DMS114 treated with DMSO at 0.1 percent for 48 hours (cell line): ENCODE data around the gene LRRC27.

Experiments used
- DNase-seq: peaks from one replicate; lab custom pipeline; 2025; ENCODE audit not compliant: unreplicated experiment; lab: John Stamatoyannopoulos, UW

Gene LRRC27

DNA sequence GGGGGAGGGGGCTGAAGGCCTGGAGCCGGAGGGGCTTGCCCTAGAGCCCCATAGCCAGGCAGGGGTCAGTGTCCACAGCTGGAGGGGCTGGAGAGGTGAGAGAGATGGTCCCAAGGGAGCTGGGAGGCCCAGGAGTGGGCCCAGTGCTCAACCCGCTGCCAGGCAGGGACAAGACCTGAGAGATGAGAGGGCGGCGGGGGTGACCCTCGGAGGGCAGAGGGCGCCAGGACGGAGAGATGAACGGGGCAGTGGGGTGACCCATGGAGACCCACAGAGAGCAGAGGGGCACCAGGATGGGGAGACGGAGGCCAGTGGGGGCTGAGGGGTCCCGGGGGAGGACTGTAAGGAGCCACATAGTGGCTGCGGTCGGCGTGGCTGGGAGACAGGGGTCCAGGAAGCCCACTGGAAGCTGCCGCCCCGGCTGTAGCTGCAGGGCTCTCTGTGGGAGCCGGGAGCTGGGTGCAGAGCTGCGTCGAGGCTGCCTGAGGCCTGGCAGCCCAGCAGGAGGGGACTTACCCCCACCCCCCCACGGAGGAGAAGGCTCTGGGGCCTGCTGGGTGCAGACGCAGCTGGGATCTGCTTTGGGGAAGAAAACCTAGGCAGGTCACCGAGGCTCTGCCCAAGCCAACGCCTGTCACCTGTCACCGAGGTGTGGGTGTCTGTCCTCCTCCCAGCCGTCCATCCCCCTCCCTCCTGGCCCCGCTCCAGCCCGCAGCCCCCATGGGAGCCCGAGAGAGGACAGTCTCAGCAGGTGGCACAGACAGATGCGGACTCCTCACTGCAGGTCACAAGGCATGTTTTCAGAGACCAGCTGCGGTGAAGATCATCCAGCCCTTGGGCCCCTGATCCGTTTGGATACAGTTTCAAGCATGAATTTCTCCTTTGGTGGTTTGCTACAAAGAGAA lies 90.1 kb downstream of the LRRC27 start:
- DNase-seq = no peak

DNA sequence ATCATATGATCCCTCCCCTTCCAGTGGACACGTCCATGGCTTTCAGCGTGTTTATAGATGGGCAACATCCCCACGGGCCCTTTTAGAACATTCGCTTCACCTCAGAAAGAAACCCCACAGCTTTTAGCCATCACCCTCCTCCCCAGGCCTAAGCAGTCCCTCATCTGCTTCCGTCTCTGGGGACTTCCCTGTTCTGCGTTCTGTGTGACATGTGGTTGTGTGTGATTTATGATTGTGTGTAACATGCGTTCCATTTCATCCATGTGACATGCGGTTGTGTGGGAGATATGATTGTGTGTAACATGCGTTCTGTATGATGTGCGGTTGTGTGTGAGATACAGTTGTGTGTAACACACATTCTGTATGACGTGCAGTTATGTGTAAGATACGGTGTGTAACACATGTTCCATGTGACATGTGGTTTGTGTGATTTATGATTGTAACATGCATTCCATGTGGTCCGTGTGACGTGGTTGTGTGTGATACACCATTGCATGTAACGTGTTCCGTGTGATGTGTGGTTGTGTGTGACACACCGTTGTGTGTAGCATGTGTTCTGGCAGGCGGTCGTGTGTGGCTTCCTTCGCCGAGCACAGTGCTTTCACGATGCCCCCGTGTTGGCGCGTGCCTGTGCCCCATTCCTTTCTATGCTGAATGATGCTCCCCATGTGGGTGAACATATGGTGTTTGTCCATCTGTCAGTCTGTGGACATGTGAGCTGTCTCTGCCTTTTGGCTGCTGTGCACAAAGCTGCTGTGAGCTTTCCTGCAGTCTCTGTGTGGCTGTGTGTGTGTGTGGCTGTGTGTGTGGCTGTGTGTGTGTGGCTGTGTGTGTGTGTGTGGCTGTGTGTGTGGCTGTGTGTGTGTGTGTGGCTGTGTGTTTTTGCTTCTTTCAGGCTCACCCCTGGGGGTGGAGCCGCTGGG lies 91.2 kb downstream of the LRRC27 start:
- DNase-seq = no peak

GRCh38 chr10:132423966-132424861 lies 92.2 kb downstream of the LRRC27 start:
- DNase-seq = no peak

GRCh38 chr10:132425029-132425756 lies 93.2 kb downstream of the LRRC27 start:
- DNase-seq = no peak

GRCh38 chr10:132425757-132426155 lies 93.8 kb downstream of the LRRC27 start:
- no peak for DNase-seq

- DNase-seq = no peak
These were observed 95.2 kb downstream of the LRRC27 start for GRCh38 chr10:132427006-132427771.

- DNase-seq = no peak
These were observed 96.0 kb downstream of the LRRC27 start for GRCh38 chr10:132427939-132428367.

- DNase-seq = no peak
These were observed 96.5 kb downstream of the LRRC27 start for GRCh38 chr10:132428486-132428995.
